Measurements from ENCODE around the gene CATSPER4.
A peak's percentile ranks its signal among the peaks of the same experiment; 100 is the strongest.

The CATSPER4 gene

DNA sequence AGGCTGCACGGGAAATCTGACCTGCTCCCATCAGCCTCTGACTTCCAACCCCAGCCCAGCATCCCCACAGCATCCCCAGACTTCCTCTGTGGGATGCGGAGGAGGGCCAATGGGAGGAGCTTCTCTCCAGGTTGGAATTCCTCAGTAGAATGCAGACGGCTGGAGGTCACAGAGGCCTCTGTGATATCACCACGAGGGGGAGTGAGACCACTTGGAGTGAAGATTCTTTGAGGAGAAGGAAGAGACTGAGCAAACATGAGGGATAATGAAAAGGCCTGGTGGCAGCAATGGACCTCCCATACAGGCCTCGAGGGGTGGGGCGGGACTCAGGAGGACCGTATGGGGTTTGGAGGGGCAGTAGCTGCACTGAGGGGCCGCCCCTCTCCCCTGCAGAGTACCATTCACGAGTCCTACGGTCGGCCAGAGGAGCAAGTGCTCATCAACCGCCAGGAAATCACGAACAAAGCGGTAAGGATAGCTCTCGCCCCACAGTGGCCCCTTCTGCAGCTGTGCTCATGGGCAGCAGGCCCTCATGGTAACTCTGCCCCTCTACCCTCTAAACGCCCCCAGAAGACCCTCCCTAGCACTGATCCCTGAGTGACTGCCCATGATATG, at the start of gene CATSPER4:
TSS of gene CATSPER4 (plus strand) at position 230 of the 615 bp plus-strand sequence. CDS start at position 256, 26 bp downstream.
- DNase-seq (ENCODE audit: low spot score): peak; percentile 22

DNA sequence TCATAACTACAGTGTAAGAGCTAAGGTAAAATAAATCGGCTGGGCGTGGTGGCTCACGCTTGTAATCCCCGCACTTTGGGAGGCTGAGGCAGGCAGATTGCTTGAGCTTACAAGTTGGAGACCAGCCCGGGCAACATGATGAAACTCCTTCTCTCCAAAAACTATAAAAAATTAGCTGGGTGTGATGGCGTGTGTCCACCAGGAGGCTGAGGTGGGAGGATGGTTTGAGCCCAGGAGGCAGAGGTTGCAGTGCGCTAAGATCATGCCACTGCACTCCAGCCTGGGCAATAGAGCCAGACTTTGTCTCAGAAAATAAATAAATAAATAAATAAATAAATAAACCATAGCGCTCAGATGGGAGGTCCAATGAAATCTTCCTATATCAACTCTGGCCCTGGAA, 48.2 kb upstream of the CATSPER4 start:
- no peak for DNase-seq (ENCODE audit: low spot score)

DNA sequence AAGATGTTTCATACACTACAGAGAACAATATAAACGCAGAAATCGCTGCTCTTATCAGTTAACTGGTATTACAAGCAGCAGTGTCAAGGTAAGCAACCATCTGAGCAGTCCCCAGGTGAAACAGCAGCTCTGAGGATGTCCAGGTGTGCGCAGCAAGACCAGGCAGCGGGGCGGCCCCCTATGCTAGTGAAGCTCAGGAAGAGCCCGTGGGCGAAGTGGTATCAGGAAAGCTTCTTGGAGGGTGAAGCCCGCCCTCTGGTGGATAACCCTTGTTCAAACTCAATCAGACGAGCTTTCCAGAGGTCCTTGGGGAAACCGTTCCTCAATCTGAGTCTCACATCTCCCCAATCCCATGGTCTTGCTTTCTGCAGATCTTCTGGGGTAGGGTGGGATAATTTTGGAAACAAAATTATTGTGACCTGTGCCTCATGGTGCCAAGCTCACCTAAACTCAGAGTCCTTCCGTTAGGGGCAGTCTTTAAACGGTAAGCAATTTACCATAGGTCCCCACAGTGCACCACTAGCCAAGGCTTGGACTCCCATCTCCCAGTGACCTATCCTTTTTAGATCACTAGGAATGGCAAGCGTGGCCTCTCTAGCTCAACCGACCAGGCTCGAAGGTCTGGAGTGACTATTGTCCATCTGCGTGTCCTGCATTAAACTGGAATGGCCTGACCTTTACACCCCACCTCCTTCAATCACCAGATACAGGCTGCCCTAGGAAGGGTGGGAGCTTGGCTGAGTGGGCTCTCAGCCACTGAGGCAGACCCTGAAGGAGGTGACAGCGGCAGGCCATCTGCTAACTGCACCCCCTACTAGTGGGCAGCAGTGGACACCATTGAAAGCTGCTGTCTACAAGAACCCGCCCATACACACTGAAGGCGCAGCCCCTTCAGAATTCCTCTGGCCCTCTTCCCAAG, 45.1 kb upstream of the CATSPER4 start:
- peak; percentile 93 for DNase-seq (ENCODE audit: low spot score)

DNA sequence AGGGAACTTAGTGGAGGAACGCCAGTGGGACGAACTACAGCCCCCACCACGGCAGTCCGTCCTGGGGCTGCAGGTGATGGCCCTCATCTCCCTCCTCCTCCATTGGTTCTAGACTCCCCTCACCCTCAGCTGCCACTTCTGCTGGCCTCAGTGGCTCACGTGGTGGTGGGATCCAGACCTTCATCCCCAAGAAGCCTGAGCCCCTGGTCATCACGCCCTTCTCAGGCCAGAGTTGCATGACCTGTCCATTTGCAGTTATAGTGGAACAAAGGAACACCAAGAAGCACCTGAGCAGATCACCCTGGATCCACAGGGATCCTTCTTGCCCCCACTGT, 44.5 kb upstream of the CATSPER4 start:
- DNase-seq (ENCODE audit: low spot score): no peak

DNA sequence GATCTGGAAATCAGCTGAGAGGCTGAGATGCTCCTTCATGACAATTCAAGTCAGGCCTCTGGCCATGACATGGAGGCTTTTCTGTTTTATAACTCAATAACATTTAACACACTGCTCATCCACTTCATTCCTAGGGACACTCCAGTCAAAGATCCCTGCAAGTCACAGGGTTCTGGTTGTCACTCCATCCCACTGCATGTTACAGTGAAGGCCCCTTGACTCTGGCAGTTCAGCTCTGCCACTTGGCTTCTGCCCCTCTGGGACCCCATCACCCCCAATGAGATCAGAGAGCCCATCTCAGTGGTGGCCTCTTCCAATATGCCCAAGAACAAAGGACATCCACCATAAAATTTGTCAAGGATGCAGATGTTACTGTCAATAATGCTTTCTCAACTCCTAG, 41.5 kb upstream of the CATSPER4 start:
- no peak for DNase-seq (ENCODE audit: low spot score)

DNA sequence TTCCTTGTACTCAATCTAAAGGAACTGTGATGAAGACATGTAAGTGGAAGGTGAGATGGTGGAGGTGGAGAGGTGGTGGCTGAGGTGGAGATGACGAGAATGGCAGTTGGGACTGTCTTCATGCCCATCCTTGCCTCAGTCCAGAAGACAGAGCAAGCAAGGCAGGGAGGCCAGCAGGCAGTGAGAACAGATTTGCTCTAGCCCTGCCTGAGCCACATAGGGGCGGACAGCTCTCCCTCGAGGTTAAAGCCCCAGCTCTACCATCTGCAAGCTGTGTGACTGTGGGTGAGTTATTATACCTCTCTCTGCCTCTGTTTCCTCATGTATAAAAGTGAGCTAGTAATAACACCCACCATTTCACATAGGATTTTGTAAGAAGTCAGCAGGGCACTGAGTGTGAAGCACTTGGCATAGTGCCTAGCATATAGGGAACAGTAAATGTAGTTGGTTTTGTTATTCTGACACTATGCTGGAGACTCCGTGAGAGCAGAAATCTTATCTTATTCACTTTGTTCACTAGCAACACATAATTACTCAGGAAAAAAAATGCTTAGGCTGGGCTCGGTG, 36.4 kb upstream of the CATSPER4 start:
- no peak for DNase-seq (ENCODE audit: low spot score)

DNA sequence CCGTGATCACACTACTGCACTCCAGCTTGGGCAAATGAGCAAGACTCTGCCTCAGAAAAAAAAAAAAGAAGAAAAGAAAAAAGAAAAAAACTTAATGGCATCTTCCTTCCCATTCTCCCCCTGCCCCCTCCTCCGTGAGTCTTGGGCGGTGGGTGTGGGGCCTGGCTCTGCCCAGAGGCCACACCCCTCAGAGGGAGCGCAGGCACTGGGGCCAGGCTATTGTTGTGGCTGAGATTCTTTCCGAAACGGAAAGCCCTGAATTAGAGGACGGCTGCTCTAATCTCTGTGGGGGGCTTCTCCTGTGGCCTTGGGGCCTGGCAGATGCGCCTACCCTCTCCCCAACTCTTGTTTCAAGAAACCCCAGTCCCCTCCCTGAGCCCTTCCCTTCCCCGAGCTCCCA, 35.7 kb upstream of the CATSPER4 start:
- no peak for DNase-seq (ENCODE audit: low spot score)

DNA sequence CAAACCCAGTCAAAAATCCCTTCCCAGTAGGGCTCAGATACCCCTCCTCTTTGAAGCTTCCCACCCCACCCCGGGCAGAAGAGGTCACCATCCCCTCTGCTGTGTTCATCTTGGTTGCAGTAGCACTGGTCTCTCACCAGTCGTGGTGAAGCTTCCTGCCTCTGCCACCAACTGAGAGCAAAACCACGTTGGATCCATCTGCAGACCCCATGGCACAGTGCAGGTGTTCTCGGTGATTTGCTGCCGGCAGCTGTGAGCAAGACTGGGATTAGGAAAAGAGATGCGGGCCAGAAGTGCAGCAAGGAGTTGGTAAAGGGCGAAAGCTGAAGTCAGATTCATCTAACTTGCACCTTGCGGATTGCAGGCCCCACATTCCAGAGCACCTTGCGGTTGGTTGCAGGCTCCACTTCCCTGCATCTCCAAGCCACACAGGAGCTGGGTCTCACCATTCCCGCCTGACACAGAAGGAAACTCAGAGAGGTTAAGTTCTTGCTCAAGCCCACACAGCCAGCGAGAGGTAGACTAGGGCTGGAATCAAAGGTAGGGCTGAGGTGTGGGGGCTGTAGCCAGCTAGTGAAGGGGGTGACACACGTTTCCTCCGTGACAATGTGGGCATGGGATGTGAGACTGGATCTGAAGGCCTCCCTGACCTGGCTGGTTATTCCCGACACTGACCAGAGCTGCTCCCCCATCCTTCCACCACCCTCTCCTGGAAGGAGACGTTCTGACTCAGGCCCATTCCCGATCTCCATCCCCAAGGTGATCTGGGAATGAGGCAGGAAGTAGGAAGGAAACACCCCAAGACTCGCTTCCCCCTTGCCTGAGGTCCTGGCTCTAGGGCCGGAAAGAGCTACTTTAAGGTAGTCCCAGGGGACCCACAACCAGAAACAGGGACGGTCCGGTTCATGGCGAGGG, 34.8 kb upstream of the CATSPER4 start:
- no peak for DNase-seq (ENCODE audit: low spot score)

DNA sequence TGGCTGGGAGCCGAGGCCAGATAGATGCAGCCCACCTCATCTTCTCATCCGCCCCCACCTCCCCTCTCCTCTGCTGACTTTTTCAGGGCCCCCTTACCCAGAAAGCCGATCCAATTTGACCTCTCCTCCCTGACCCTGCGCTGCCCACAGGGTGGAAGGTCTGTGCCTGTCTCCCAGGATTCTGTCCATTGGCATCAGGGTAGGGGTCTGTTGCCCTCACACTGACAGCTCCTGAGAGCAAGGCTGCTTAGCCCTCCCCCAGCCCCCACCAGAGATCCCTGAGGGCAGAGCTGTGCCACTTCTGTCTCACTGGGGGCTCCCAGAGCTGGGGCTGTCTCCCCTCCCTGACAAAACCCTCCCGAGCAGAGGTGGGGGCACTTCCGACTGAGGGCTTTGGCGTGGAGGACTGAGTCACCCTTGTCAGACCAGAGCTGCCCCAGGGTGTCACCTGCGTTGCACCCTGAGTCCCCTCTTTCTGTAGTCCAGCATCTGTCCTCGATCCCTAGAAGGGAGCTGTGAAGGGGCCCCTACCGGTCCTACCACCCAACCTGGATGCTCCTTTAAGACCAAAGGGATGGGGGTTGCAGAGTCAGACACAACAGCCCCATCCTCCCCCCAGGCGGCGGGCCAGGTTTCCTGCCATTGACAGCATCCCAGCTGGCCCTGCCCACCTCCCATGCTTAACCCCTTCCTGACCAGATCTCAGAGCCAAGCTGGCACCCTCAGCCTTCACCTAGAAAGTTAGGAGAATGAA, 33.9 kb upstream of the CATSPER4 start:
- DNase-seq (ENCODE audit: low spot score): no peak

DNA sequence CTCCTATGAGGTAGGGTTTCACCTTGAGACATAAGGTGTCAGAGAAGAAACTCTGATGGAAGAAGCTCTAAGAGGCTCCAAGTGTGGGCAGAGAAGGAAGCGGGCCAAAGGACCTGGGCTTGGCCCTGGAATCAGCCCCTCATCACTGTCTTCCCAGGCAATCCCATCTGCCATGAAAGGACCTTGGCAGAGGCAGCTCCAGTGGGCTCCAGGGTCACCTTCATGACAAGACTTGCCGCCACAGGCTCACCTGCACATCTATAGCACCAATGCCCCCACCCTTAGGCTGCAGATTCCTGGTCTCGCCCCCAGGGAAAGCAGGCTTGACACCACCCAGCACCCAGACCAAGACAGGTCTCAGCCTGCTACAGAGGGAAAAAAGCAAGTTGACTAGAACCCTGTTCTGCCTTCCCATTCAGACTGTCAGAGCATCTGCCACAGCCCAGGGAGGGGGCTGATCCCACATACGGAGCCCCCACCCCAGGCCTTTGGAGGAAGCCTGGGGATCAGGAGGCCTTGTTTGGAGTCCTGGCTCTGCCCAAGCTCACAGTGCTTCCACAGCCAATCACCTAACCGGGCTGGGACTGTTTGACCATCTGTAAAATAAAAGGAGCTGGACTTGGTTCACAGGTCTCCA, 32.0 kb upstream of the CATSPER4 start:
- no peak for DNase-seq (ENCODE audit: low spot score)

DNA sequence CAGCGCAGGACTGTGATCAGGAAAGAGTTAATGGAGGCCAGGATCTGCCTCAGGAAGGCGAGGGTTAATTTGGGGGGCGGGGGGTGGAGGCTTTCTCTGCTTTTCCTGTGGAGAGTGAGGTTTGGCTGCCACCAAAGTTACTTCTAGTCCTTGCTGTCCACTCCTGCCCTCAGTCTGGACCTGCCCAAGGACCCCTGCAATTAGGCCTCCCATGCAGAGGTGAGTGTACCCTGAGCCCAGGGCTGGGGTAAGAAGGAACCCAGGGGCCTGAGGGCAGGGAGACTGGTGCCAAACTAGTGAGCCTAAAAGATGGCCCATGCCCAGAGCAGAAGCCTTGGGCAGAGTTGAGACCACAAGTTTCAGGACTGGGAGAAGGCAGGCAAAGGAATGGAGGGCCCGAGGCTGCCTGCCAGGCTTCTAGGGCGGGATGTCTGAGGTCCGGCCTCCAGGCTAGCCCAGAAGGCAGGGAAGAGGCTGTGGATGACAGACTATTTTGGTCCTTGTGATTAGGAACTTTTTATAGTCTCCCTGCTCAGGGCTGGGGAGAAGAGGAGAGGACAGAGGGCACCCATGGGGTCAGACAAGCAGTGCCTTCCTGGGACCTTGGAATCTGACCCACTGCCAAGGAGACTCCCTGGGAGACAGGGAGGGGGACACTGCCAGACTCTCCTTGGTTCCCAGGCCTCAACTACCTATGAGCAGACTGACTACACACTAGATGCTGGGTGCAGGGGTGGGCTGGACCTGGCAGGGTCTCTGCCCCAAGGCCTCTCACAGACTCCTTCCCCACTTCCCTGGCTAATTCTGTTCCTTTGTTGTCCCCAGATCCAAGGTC, 31.3 kb upstream of the CATSPER4 start, which contains the start of gene FAM110D:
TSS of gene FAM110D (plus strand) at position 172 of the 835 bp plus-strand sequence. CDS start 2,213 bp downstream, outside the sequence.
- no peak for DNase-seq (ENCODE audit: low spot score)

DNA sequence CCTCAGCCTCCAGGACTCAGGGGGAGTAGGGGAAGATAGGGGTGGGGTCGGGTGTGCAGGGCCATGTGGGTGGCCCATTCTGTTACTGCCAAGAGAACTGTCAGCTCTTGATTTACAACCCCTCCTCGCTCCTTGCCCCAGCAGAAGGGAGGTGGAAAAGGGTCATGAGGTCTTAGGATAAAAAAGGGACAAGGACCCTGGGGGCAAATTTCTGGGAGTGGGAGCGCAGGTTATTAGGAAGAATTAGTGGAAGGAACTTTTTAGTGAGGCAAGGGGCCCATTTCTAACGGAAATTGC, 30.7 kb upstream of the CATSPER4 start:
- DNase-seq (ENCODE audit: low spot score): no peak

DNA sequence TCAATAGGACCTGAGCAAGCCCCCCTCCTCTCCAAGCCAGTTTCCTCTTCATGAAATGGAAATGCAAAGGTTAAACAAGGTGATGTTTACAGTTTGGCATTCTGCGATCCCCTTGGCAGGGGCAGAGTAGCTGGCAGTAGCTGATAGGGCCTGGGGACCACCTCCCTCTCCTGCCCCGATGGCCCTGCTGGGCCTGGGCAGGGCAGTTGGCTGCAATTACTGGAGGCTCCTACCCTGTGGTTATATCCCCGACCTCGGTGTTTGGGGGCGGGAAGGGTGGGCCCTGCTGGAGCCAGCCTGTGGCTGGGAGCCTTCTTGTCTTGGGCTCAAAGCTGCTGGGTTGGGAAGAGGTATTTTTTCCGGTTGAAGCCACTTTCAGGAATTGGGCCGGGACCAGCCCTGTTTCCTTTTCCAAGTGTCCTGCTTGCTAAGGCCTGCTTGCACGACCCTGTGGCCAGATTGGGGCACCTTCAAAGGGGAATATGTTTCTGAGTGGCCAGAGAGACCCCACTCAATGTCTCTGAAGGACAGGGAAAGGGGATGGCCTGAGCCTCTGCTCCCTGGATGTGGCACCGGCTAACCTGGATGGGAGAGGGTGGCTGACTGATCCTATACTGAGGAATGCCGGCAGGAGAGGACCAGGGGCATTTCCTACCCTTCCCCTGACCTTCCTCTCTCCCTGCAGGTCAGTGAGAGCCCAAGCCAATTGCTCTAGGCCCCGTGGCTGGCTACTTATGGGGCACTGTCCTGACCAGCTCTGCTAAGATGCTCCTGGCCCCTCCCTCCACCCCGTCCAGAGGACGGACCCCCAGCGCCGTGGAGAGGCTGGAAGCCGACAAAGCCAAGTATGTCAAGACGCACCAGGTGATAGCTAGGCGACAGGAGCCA, 29.6 kb upstream of the CATSPER4 start:
- DNase-seq (ENCODE audit: low spot score): no peak

DNA sequence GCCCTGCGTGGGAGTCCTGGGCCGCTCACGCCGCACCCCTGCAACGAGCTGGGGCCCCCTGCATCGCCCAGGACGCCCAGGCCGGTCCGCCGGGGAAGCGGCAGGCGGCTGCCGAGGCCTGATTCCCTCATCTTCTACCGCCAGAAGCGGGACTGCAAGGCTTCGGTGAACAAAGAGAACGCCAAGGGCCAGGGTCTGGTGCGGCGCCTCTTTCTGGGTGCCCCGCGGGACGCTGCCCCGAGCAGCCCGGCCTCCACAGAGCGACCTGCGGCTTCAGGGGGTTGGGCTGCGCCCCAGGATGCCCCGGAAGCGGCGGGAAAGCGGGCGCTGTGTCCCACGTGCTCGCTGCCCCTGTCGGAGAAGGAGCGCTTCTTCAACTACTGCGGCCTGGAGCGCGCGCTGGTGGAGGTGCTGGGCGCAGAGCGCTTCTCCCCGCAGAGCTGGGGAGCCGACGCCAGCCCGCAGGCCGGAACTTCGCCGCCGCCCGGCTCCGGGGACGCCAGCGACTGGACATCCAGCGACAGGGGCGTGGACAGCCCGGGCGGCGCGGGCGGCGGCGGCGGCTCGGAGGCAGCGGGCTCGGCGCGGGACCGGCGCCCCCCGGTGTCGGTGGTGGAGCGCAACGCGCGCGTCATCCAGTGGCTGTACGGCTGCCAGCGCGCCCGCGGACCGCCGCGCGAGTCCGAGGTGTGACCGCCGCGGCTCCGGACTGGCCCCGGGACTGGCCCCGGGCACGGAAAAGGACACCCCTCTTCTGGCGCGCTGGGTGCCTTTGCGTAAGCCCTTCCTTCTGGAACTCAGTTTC, 28.8 kb upstream of the CATSPER4 start:
- DNase-seq (ENCODE audit: low spot score): no peak

DNA sequence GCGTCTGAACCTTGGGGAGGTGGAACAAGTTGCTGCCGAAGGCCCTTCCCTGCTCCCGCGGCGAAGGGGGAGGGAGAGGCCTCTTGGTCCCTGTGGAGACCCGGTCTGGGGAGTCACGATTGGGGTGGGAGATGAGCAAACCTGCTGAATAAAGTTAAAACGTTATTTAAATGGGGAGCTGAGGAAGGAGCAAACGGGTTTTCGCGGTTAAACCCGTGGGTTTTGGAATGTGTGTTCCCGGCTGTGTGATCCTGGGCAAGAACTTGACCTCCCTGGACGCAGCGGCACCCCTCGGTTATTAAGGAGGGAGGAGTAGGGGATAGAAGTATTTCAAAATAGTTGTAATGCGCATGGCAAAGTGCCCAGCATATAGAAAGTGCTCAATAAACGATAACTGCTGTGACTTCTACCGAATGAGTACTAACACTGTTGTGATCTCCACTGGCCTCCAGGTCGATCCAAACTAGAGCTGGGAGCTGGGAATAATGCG, 28.1 kb upstream of the CATSPER4 start:
- no peak for DNase-seq (ENCODE audit: low spot score)

DNA sequence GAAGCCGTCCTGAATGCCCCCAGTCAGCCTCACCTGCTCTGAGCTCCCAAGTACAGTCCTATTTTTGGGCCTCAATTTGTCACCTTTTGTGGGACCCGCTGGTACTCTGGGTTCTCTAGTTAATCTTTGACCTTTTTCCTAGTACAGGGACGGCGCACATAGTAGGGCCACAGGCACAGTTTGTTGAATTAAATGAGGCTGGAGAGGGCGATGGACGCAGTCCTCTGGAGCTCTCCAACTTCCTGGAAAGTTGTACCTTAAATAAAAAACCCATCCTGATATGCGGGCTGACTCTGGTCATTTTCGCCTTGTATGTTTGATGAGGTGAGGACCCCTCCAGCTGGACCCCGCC, 26.7 kb upstream of the CATSPER4 start:
- DNase-seq (ENCODE audit: low spot score): no peak

DNA sequence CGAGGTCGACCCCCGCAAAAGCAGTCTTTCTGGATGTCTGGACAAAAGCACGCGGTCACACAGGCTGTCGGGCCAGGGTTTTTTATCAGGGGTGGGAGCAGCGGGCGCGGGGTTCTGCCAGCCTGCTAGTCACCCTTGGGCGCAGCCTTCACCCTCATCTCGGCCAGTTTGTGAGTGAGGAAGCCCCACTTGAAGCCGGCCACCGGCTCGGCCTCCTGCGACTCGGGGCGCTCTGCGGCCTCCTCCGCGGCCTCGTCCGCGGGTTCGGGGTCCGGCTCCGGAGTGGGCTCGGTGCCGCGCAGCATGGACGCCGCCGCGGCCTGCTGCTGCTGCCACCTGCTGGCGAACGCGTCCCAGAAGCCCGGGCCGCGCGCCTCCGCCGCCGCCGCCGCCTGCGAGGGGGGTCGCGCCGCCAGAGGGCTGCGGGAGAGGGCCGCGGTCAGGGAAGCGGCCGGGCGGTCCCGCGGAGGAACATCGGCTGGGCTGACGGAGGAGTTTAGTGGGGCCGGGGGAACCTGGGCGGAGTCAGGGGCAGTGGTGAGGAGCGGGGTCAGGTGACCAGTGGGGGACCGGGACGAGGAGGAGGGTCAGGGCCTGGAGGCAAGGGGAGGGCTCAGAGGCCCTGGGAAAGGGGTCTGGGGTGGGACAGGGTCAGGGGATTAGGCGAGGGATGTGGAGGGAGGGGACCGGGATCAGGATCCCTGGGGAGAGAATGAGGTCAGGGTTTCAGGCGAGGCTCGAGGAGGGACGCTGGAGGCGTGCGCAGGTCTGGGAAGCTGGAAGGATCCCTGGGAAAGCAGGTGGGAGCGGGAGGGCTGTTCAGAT, 26.2 kb upstream of the CATSPER4 start:
- DNase-seq (ENCODE audit: low spot score): no peak
